ENCODE measurements around the gene ZNF566.

ZNF566 gene

DNA sequence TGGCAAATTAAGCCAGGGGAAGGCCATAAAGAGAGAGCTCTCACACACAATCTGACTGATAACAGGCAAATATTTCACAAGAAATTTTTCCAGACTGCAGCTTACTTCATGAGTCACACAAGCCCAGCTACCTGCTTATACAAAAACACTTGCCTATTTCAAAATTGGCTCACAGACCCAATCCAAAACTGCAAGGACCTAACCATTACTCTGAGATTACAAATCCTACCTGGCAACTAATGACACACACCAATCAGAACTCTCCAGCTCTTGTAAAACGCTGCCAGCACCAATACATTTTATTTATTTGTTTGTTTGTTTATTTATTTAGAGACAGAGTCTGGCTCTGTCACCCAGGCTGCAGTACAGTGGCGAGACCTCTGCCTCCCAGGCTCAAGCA lies 52.8 kb downstream of the ZNF566 start:
- DNase-seq, result no peak

DNA sequence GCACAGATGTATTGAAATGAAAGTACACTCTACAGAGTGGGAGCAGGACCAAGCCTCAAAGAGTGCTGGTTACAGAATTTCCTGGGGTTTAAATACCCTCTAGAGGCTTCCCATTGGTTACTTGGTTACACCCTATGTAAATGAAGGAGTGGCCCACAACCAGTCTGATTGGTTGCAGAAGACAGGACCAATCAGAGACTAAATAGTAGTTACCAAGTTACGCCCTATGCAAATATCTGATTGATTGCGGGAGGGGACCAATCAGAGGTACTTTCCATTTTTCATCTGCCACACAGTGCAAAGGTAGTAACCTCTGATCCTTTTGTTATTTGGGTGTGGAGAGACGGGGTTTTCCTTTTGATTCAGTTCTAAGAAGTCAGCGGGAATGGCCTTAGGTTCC lies 65.4 kb downstream of the ZNF566 start:
- DNase-seq, result no peak

DNA sequence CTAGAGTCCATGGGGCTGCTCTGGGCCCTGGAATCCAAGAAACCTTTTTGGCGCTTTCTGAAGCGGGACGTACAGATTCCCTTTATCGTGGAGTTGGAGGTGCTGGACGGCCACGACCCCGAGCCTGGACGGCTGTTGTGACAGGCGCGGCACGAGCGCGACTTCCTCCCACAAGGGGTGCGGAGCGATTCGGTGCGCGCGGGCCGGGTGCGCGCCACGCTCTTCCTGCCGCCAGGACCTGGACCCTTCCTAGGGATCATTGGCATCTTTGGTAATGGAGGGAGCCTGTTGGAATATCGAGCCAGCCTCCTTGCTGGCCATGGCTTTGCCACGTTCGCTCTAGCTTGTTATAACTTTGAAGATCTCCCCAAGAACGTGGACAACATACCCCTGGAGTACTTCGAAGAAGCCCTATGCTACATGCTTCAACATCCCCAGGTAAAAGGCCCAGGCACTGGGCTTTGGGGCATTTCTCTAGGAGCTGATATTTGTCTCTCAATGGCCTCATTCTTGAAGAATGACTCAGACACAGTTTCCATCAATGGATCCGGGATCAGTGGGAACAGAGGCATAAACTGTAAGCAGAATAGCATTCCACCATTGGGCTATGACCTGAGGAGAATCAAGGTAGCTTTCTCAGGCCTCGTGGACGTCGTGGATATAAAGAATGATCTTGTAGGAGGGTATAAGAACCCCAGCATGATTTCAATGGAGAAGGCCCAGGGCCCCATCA lies 67.4 kb downstream of the ZNF566 start:
- DNase-seq, result no peak

DNA sequence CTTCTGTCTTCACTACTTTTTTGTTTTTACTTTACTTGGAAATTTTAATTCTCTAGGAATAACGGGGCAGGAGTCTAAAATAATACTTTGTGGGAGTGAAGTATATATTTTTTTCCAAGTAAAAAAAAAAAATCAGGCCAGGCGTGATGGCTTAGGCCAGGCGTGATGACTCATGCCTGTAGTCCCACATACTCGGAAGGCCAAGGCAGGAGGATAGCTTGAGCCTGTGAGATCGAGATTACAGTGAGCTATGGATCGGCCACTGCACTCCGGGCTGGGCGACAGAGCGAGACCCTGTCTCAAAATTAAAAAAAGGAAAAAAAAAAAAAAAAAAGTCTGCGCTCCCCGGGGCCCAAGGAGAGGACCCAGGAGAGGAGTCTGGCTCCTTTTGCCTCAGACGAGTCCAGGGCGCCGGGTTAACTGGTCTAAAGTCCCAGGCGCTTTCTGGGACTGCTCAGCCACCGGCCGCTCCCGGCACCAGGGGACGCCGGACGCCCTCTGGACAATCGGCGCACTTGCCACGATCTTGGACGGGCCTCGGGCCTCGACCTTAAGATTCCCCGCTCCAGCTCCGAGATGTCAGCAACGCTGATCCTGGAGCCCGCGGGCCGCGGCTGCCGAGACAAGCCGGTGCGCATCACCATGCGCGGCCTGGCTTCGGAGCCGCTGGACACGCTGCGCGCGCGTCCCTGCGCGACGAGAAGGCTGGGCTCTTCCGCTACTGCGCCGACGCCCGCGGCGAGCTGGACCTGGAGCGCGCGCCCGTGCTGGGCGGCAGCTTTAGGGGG lies 68.2 kb downstream of the ZNF566 start:
- DNase-seq, result no peak

DNA sequence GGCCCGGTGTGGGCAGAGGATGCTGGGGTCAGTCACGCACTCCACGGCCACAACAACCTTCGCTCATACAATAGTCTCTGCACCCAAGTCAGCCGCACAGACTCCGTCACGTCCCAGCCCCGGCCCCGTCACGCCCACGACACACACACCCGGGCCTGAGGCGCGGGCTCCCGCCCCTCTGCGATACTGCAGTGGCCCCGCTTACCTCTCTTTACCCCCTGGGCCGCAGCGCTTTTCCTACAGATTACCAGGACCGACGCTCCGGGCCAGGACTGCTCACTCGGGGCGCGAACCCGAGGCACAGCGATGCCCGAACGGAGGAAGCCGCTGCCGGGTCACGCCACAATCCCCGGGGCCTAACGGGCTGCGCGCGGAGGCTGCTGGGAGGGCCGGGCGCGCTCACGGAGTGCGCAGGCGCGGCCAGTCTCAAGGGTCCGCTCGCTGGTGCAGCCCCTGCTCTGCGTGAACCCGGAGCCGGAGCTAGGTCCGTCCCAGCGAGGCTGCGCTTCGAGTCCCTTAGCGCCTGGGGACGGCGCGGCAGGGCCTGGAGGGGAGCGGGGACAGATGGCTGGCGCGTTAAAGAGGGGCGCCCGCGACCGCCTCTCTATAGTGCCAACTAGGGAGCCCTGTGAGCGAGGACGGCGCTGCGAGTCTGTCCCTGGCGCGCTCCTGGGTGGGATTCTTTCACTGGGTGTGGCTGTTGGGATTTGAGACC lies 70.9 kb downstream of the ZNF566 start, which contains the start of gene ZFP82:
ZFP82 (minus strand) TSS at position 358 of the 715 bp plus-strand sequence. CDS start 8,855 bp downstream, outside the sequence.
- peak; percentile 29 for DNase-seq

DNA sequence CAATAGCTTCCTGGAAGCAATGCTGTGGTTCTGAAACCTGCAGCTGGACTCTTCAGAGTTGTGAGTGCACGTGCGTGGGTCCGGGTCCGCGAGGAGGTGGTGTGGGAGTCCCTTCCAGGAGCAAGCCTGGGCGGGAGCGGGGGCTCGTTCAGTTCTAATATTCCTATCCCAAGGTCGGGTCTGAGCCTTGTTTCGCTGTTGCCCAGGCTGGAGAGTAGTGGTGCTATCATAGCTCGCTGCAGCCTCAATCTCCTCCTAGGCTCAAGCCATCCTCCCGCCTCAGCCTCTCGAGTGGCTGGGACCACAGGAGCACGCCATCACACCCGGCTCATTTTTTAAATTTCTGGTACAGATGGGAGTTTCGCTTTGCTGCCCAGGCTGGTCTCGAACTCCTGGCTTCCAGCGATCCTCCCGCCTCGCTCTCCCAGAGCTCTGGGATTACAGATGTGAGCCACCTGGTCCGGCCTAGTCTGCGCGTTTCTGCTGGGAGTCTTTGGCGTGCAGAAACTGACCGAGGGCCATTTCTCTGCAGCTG lies 71.5 kb downstream of the ZNF566 start:
- DNase-seq, result no peak

DNA sequence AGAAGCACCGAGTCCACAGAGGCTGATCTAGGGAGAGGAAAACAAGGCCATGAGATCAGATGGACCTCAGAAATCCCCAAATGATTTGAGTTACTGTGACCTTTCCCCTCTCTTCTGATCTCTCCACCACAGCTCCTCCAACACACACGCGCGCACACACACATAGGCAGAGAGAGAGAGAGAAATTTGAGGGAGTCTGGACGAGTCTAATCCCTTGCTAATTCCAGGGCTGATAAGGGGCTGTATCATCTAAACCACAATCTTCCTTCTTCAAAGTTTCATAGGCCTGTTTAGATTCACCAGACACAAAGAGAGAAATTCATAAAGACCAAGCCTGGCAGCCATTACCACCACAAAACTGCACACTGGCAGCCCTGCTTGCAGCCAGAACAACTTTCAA lies 79.5 kb downstream of the ZNF566 start:
- DNase-seq, result no peak

DNA sequence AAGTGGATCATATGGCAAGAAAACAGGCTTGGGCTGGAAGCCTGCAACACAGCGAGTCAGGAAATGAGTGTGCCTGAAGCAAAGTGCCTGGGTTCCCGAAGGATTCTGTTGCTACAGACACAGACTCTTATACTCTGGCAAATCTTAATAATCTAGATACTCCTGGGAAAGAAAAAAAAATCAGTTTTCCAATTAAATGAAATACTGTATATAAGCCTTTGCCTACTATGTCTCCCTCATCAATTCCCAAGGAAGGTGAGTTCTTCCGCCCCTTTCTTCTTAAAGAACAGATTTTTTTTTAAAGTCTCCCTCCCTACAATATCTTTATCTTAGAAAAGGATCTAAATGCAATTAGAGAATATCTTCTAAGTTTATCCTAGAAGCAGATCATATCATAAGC lies 81.3 kb downstream of the ZNF566 start:
- DNase-seq, result no peak

DNA sequence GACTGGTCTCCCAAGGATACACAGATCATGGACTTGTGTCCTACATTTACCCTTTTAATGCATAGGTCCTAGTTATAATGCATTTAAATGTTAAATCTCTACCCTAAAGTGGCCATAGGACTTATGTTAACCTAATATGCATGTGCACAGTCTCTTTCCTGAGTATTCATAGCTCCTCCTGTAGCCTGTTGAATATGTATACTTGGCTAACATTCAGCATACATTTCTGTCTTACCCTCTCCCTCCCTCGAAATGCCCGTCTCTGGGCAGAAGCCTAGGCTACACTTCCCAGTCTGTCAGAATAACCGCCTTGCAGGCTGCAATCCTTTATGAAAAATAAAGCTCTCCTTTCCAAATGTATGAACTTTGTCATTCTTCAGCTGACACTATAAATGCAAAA lies 84.9 kb downstream of the ZNF566 start:
- DNase-seq, result no peak

DNA sequence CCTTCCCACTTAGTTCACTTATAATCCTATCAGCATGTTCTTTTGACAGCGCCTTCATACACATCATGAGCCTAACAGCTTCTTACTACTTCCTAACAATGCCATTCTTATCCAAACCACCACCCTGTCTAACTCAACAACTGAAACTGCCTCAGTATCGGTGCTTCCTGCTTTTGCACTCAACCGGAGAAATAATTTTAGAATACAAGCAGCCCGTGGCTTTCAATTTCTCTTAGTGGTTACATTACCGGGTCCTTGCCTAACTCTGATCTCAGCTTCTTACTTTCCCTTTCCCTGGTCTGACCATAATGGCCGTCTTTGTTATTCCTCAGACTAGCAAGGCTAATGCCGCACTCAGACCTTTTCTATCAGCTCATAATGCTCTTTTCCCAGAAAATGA lies 87.9 kb downstream of the ZNF566 start:
- DNase-seq, result no peak

DNA sequence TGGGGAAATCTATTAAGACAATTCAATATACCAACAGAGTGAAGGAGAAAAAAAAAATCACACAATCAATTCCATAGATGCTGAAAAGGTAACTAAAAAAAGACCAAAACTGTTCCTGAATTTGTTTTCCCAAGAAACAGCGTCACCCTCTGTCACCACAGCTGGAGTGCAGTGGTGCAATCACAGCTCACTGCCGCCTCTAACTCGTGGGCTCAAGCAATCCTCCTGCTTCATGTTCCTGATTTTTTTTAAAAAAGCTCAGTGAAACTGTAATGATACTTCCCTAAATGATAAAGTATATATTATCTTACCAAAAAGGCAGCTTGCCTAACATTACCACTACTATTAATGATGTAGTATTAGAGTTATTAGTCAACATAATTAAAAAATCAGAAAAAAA lies 90.8 kb downstream of the ZNF566 start:
- no peak for DNase-seq
